SK-N-SH treated with all-trans-retinoic acid at 6 μM for 48 hours (cell line): ENCODE data around the gene ALOX12B.

ENCODE experiments used
- ATAC-seq: fragments of 200-7000 bp; cut with Tn5 transposase; 3 replicates; pipeline ENCODE4 v1.9.1; 2020; ENCODE audit warnings: mild to moderate bottlenecking, moderate library complexity
- ARNTL ChIP-seq: fragments of 450-650 bp; formaldehyde crosslinking; IDR thresholded peaks from 2 replicates; pipeline ENCODE4 v1.5.0; 2020; ENCODE audit warnings: low read depth, mild to moderate bottlenecking, moderate library complexity, borderline replicate concordance
- BACH2 ChIP-seq: fragments of 250-450 bp; sonication (Bioruptor Pico); IDR thresholded peaks from 2 replicates; pipeline ENCODE4 v1.9.0; 2021; ENCODE audit warnings: mild to moderate bottlenecking, borderline replicate concordance
- CREB5 ChIP-seq: fragments of 250-450 bp; sonication (Bioruptor Pico); IDR thresholded peaks from 2 replicates; pipeline ENCODE4 v1.5.1; 2020; ENCODE audit warnings: low read depth, mild to moderate bottlenecking, moderate library complexity
- CSDC2 ChIP-seq: fragments of 250-450 bp; sonication (Bioruptor Pico); IDR thresholded peaks from 2 replicates; pipeline ENCODE4 v1.5.0; 2020; ENCODE audit warnings: mild to moderate bottlenecking, moderate library complexity
- CSRNP3 ChIP-seq: fragments of 250-450 bp; sonication (Bioruptor Pico); IDR thresholded peaks from 2 replicates; pipeline ENCODE4 v1.5.1; 2021; ENCODE audit warnings: mild to moderate bottlenecking, moderate library complexity
- ESRRG ChIP-seq: fragments of 250-450 bp; sonication (Bioruptor Pico); IDR thresholded peaks from 2 replicates; pipeline ENCODE4 v1.6.1; 2021; ENCODE audit warnings: mild to moderate bottlenecking
- GLIS3 ChIP-seq: fragments of 250-450 bp; sonication (Bioruptor Pico); IDR thresholded peaks from 2 replicates; pipeline ENCODE4 v1.5.0; 2020; ENCODE audit warnings: mild to moderate bottlenecking, moderate library complexity
- POU6F1 ChIP-seq: fragments of 250-450 bp; sonication (Bioruptor Pico); IDR thresholded peaks from 2 replicates; pipeline ENCODE4 v1.8.0; 2021; ENCODE audit warnings: low read depth, mild to moderate bottlenecking, moderate library complexity, borderline replicate concordance
- RARB ChIP-seq: fragments of 250-450 bp; sonication (Bioruptor Pico); IDR thresholded peaks from 2 replicates; pipeline ENCODE4 v1.8.0; 2021; ENCODE audit warnings: mild to moderate bottlenecking, moderate library complexity
- SNAI2 ChIP-seq: fragments of 250-450 bp; sonication (Bioruptor Pico); IDR thresholded peaks from 2 replicates; pipeline ENCODE4 v1.5.0; 2020; ENCODE audit warnings: mild to moderate bottlenecking, moderate library complexity
- TCF4 ChIP-seq: fragments of 250-450 bp; sonication (Bioruptor Pico); IDR thresholded peaks from 2 replicates; pipeline ENCODE4 v1.8.0; 2021; ENCODE audit warnings: mild to moderate bottlenecking, moderate library complexity, borderline replicate concordance
- TSHZ2 ChIP-seq: fragments of 250-450 bp; sonication (Bioruptor Pico); IDR thresholded peaks from 2 replicates; pipeline ENCODE4 v1.5.0; 2020; ENCODE audit warnings: mild to moderate bottlenecking, moderate library complexity
- ZC3H10 ChIP-seq: fragments of 250-450 bp; sonication (Bioruptor Pico); IDR thresholded peaks from 2 replicates; pipeline ENCODE4 v1.5.1; 2021; ENCODE audit warnings: mild to moderate bottlenecking, moderate library complexity
- ZFP30 ChIP-seq: fragments of 450-650 bp; formaldehyde crosslinking; IDR thresholded peaks from 2 replicates; pipeline ENCODE4 v1.5.0; 2022; ENCODE audit warnings: mild to moderate bottlenecking, moderate library complexity
- ZNF70 ChIP-seq: fragments of 450-650 bp; formaldehyde crosslinking; IDR thresholded peaks from 2 replicates; pipeline ENCODE4 v1.5.0; 2020; ENCODE audit warnings: mild to moderate bottlenecking, moderate library complexity
- ZNF8 ChIP-seq: fragments of 450-650 bp; formaldehyde crosslinking; IDR thresholded peaks from 2 replicates; pipeline ENCODE4 v1.5.0; 2020; ENCODE audit warnings: mild to moderate bottlenecking, moderate library complexity

Gene ALOX12B

GRCh38 chr17:8122422-8122923 is 35.0 kb upstream of the ALOX12B start:
- no peak for ATAC-seq

GRCh38 chr17:8121681-8122421 is 34.3 kb upstream of the ALOX12B start:
- TF ChIP-seq ZNF8 (CRISPR knock-in tag) (no peak), BACH2 (no peak), ZC3H10 (CRISPR knock-in tag) (no peak), ZFP30 (CRISPR knock-in tag) (no peak), RARB (CRISPR knock-in tag) (no peak)
- peak; percentile 25 for ATAC-seq

More at GRCh38 chr17:8122422-8122923, 35.0 kb upstream of the ALOX12B start:
- TF ChIP-seq ZNF8 (CRISPR knock-in tag): no peak
- no peak for TF ChIP-seq TCF4 (CRISPR knock-in tag)
- TF ChIP-seq BACH2: no peak

GRCh38 chr17:8121407-8121680 is 33.8 kb upstream of the ALOX12B start:
- TF ChIP-seq ZNF70 (CRISPR knock-in tag) (no peak), ZC3H10 (CRISPR knock-in tag) (no peak), CSDC2 (CRISPR knock-in tag) (no peak), CREB5 (CRISPR knock-in tag) (no peak), TSHZ2 (no peak), GLIS3 (CRISPR knock-in tag) (no peak), ARNTL (no peak), TCF4 (CRISPR knock-in tag) (no peak), ESRRG (no peak), SNAI2 (CRISPR knock-in tag) (no peak), CSRNP3 (no peak)
- TF ChIP-seq, all 23 proteins: peak for 0
- ATAC-seq: no peak

GRCh38 chr17:8120520-8121406 is 33.2 kb upstream of the ALOX12B start:
- peak; percentile 2; the same call in 2 of the 3 replicates for ATAC-seq
- TF ChIP-seq ZNF8 (CRISPR knock-in tag): no peak
- no peak for TF ChIP-seq ZFP30 (CRISPR knock-in tag)
- no peak for TF ChIP-seq CSRNP3
- TF ChIP-seq ARNTL: no peak

GRCh38 chr17:8119581-8120519 is 32.3 kb upstream of the ALOX12B start:
- TF ChIP-seq TCF4 (CRISPR knock-in tag): no peak
- TF ChIP-seq SNAI2 (CRISPR knock-in tag): 0 out of 2 replicates have a peak, but pooled peaks have one; percentile 41
- TF ChIP-seq ESRRG: no peak
- TF ChIP-seq POU6F1 (CRISPR knock-in tag): no peak
- peak; percentile 28 for ATAC-seq
